ENCODE results near the gene AOPEP.

- no peak for TF ChIP-seq CTCF (IDR thresholded peaks at IDR 0.05; ENCODE audit: insufficient read depth, low read length, poor library complexity, severe bottlenecking)
- TF ChIP-seq EZH2phosphoT487 (conservative IDR thresholded peaks at IDR 0.05; ENCODE audit: low read length), result no peak
These were observed 134.4 kb downstream of the AOPEP start for GRCh38 chr9:94860678-94861588.

All from SU-DHL-6 (cell line).